Esophagus squamous epithelium (tissue), 4 donors: ENCODE measurements around the gene TCN1.
"Not testable (repeated sequence)": the region's sequence is repeated elsewhere in the genome, so short reads cannot be mapped to it uniquely, and the experiment has no call there.

ENCODE experiments used
- POLR2A ChIP-seq, 4 donors: fragments of 450-650 bp; IDR thresholded peaks; one replicate each; pipeline ENCODE4 v1.6.1; 2017; ENCODE audit warnings: antibody characterized with exemption in 4 of 4, mild to moderate bottlenecking in 4 of 4, moderate library complexity in 3 of 4
- TF ChIP-seq, protein P1 (sequence below), 6 experiments: fragments of 450-650 bp in 4 of 6; fragments of 200-600 bp in 2 of 6; sonication (generic) in 2 of 6; IDR thresholded peaks; one replicate each; pipeline ENCODE4 v1.5.1; 2016 to 2019; ENCODE audit warnings: antibody characterized with exemption in 6 of 6, mild to moderate bottlenecking in 4 of 6, moderate library complexity in 4 of 6

DNA sequence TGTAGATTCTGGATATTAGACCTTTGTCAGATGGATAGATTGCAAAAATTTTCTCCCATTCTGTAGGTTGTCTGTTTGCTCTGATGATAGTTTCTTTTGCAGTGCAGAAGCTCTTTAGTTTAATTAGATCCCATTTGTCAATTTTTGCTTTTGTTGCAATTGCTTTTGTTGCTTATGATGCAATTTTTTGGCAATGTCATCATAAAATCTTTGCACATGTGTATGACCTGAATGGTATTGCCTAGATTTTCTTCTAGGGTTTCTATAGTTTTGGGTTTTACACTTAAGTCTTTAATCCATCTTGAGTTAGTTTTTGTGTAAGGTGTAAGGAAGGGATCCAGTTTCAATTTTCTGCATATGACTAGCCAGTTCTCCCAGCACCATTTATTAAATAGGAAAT is 20.9 kb upstream of the TCN1 start:
- not testable (repeated sequence) for TF ChIP-seq POLR2A (IDR thresholded peaks at IDR 0.05)
- TF ChIP-seq, protein P1, sequence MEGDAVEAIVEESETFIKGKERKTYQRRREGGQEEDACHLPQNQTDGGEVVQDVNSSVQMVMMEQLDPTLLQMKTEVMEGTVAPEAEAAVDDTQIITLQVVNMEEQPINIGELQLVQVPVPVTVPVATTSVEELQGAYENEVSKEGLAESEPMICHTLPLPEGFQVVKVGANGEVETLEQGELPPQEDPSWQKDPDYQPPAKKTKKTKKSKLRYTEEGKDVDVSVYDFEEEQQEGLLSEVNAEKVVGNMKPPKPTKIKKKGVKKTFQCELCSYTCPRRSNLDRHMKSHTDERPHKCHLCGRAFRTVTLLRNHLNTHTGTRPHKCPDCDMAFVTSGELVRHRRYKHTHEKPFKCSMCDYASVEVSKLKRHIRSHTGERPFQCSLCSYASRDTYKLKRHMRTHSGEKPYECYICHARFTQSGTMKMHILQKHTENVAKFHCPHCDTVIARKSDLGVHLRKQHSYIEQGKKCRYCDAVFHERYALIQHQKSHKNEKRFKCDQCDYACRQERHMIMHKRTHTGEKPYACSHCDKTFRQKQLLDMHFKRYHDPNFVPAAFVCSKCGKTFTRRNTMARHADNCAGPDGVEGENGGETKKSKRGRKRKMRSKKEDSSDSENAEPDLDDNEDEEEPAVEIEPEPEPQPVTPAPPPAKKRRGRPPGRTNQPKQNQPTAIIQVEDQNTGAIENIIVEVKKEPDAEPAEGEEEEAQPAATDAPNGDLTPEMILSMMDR (IDR thresholded peaks at IDR 0.05): not testable (repeated sequence)
